Astrocyte (in vitro differentiated cells and primary cell): Measurements from ENCODE around the gene PGPEP1. TPM values are rescaled to one million over a fixed set of nuclear protein-coding genes. Genes with fewer than 3 reads are reported as not detected.

Experiments used
- DNase-seq: peaks from one replicate; pipeline ENCODE4 v3.0.0-alpha.2; 2010; ENCODE audit warnings: low read depth
- FAIRE-seq: peaks from 2 replicates; lab custom pipeline; 2011; peaks lifted over from hg19 to GRCh38; lab: Jason Lieb, UNC
- H2AFZ ChIP-seq: 2 replicates; pipeline ENCODE4 v1.6.0; 2012; ENCODE audit warnings: low read depth, low read length, inconsistent platforms
- H3K27ac ChIP-seq: 2 replicates; pipeline ENCODE4 v1.5.1; 2011; ENCODE audit warnings: low read depth, low read length, inconsistent platforms
- H3K27me3 ChIP-seq: 2 replicates; pipeline ENCODE4 v1.6.0; 2011; ENCODE audit warnings: low read length, inconsistent platforms; ENCODE audit not compliant: insufficient read depth
- H3K36me3 ChIP-seq: 2 replicates; pipeline ENCODE4 v1.5.1; 2011; ENCODE audit warnings: low read length, inconsistent platforms; ENCODE audit not compliant: insufficient read depth
- H3K4me1 ChIP-seq: 2 replicates; pipeline ENCODE4 v1.5.1; 2011; ENCODE audit warnings: low read length, inconsistent platforms; ENCODE audit not compliant: insufficient read depth
- H3K4me2 ChIP-seq: 2 replicates; pipeline ENCODE4 v1.6.0; 2012; ENCODE audit warnings: low read length, inconsistent platforms
- H3K4me3 ChIP-seq: 2 replicates; pipeline ENCODE4 v1.5.1; 2011; ENCODE audit warnings: low read depth, mild to moderate bottlenecking, low read length, inconsistent platforms; ENCODE audit not compliant: insufficient read depth
- H3K79me2 ChIP-seq: 2 replicates; pipeline ENCODE4 v1.6.0; 2012; ENCODE audit warnings: mild to moderate bottlenecking, low read length, inconsistent platforms; ENCODE audit not compliant: insufficient read depth
- H3K9ac ChIP-seq: 2 replicates; pipeline ENCODE4 v1.6.0; 2012; ENCODE audit warnings: mild to moderate bottlenecking, low read length, inconsistent platforms
- H3K9me3 ChIP-seq: 2 replicates; pipeline ENCODE4 v1.5.1; 2012; ENCODE audit warnings: low read depth, mild to moderate bottlenecking, low read length, inconsistent platforms; ENCODE audit not compliant: insufficient read depth
- H4K20me1 ChIP-seq: 2 replicates; pipeline ENCODE4 v1.6.0; 2012; ENCODE audit warnings: low read length, inconsistent platforms; ENCODE audit not compliant: insufficient read depth
- H3K27ac Mint-ChIP-seq: one replicate; pipeline ENCODE4 v1.8.0; 2021; ENCODE audit warnings: mild to moderate bottlenecking, mixed read lengths; ENCODE audit not compliant: unreplicated experiment
- H3K27me3 Mint-ChIP-seq: one replicate; pipeline ENCODE4 v1.8.0; 2021; ENCODE audit warnings: low read depth, mixed read lengths; ENCODE audit not compliant: unreplicated experiment
- H3K36me3 Mint-ChIP-seq: one replicate; pipeline ENCODE4 v1.8.0; 2021; ENCODE audit warnings: low read depth, mixed read lengths; ENCODE audit not compliant: unreplicated experiment
- H3K4me1 Mint-ChIP-seq: one replicate; pipeline ENCODE4 v1.8.0; 2021; ENCODE audit warnings: low read depth, mixed read lengths; ENCODE audit not compliant: unreplicated experiment
- H3K4me3 Mint-ChIP-seq: one replicate; pipeline ENCODE4 v1.8.0; 2021; ENCODE audit warnings: mild to moderate bottlenecking, moderate library complexity, mixed read lengths; ENCODE audit not compliant: unreplicated experiment
- H3K9me3 Mint-ChIP-seq: one replicate; pipeline ENCODE4 v1.8.0; 2021; ENCODE audit warnings: mild to moderate bottlenecking, mixed read lengths; ENCODE audit not compliant: unreplicated experiment
- EZH2 ChIP-seq: IDR thresholded peaks from 2 replicates; pipeline ENCODE4 v1.6.1; 2012; ENCODE audit warnings: mild to moderate bottlenecking, low read length, inconsistent platforms; ENCODE audit not compliant: insufficient read depth
- total RNA-seq: library from RNA; stranded (reverse); gene quantifications from 2 replicates; pipeline ENCODE4 v1.2.1, GENCODE V29; 2021
- TF ChIP-seq, protein P1 (sequence below): IDR thresholded peaks from 2 replicates; pipeline ENCODE4 v1.5.1; 2011; ENCODE audit warnings: low read depth, mild to moderate bottlenecking, inconsistent platforms, low read length, moderate library complexity; ENCODE audit not compliant: insufficient read depth

The PGPEP1 gene
- total RNA-seq, 1 donor from 2014 or later, result 28.4 TPM

DNA sequence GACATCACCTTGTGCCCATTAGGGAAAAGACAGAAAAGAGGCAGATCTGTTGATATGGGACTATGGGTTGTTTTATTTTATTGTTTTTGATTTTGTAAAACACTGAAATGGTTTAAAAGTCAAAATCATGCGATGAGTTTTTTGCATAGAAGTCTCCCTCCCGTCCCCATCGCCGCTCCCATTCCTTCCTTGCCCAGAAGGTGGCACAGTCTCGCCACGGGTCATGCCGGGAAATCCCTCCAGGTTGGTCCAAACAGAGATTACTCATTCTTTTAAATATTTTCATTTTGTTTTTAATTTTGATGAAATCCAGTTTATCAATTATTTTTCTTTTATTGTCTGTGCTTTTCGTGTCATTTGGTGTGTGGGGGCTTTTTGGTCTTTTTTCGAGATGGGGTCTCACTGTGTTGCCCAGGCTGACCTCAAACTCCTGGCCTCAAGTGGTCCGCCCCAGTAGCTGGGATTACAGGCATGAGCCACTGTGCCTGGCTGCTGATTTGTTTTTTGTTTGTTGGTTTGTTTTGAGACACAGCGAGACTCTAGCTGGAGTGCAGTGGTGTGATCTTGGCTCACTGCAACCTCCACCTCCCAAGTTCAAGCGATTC, 9.2 kb downstream of the PGPEP1 start:
- H3K4me3 Mint-ChIP-seq, result no peak overlapping the region
- Histone ChIP-seq H3K36me3 (no peaks in the 10 kb centered on the region), H3K79me2 (no peaks in the 10 kb centered on the region), H3K4me3 (no peak overlapping the region), H3K27me3 (no peaks in the 10 kb centered on the region), H3K9me3 (no peaks in the 10 kb centered on the region), H3K27ac (no peak overlapping the region), H2AFZ (no peak overlapping the region), H4K20me1 (no peaks in the 10 kb centered on the region), H3K4me2 (no peak overlapping the region), H3K9ac (no peak overlapping the region), H3K4me1 (peaks cover 2% of the 10 kb centered on the region)
- DNase-seq, result no peak
- H3K27me3 Mint-ChIP-seq, result peaks cover 2% of the 10 kb centered on the region
- TF ChIP-seq EZH2, result no peak
- TF ChIP-seq, protein P1, sequence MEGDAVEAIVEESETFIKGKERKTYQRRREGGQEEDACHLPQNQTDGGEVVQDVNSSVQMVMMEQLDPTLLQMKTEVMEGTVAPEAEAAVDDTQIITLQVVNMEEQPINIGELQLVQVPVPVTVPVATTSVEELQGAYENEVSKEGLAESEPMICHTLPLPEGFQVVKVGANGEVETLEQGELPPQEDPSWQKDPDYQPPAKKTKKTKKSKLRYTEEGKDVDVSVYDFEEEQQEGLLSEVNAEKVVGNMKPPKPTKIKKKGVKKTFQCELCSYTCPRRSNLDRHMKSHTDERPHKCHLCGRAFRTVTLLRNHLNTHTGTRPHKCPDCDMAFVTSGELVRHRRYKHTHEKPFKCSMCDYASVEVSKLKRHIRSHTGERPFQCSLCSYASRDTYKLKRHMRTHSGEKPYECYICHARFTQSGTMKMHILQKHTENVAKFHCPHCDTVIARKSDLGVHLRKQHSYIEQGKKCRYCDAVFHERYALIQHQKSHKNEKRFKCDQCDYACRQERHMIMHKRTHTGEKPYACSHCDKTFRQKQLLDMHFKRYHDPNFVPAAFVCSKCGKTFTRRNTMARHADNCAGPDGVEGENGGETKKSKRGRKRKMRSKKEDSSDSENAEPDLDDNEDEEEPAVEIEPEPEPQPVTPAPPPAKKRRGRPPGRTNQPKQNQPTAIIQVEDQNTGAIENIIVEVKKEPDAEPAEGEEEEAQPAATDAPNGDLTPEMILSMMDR, result peak; percentile 89
- no peaks in the 10 kb centered on the region for H3K9me3 Mint-ChIP-seq
- peaks cover 24% of the 10 kb centered on the region for H3K36me3 Mint-ChIP-seq
- no peak for FAIRE-seq
- H3K27ac Mint-ChIP-seq, result no peak overlapping the region
- H3K4me1 Mint-ChIP-seq, result no peaks in the 10 kb centered on the region

GRCh38 chr19:18350490-18350889, 10.1 kb downstream of the PGPEP1 start:
- Histone ChIP-seq H3K36me3 (no peaks in the 10 kb centered on the region), H3K9ac (no peak overlapping the region), H3K9me3 (no peaks in the 10 kb centered on the region), H2AFZ (no peak overlapping the region), H3K4me3 (no peak overlapping the region), H3K27ac (no peak overlapping the region), H3K27me3 (no peaks in the 10 kb centered on the region), H4K20me1 (no peaks in the 10 kb centered on the region), H3K79me2 (no peaks in the 10 kb centered on the region), H3K4me1 (no peaks in the 10 kb centered on the region), H3K4me2 (no peak overlapping the region)
- Mint-ChIP-seq H3K9me3 (peaks cover under 1% of the 10 kb centered on the region), H3K36me3 (peaks cover 17% of the 10 kb centered on the region), H3K27me3 (peaks cover 2% of the 10 kb centered on the region), H3K4me1 (no peaks in the 10 kb centered on the region), H3K27ac (no peak overlapping the region), H3K4me3 (no peak overlapping the region)
- FAIRE-seq, result no peak
- no peak for DNase-seq
- TF ChIP-seq EZH2, result no peak
- TF ChIP-seq, protein P1, result no peak

DNA sequence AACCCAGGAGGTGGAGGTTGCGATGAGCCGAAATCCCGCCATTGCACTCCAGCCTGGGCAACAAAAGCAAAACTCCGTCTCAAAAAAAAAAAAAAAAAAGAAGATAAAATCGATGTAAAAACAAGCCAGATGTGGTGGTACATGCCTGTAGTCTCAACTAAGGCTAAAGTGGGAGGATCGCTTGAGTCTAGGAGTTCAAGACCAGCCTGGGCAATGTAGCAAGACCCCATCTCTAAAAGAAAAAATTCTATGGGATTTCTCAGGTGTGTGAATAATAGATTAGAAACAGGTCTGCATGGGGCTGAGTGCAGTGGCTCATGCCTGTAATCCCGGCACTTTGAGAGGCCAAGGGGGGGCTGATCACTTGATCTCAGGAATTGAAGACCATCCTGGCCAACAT, 11.1 kb downstream of the PGPEP1 start:
- Histone ChIP-seq H3K9ac (no peak overlapping the region), H3K27me3 (no peaks in the 10 kb centered on the region), H3K79me2 (no peaks in the 10 kb centered on the region), H3K4me2 (no peak overlapping the region), H3K4me1 (no peaks in the 10 kb centered on the region), H3K27ac (no peak overlapping the region), H3K9me3 (no peaks in the 10 kb centered on the region), H4K20me1 (no peaks in the 10 kb centered on the region), H3K36me3 (no peaks in the 10 kb centered on the region), H2AFZ (no peak overlapping the region), H3K4me3 (no peak overlapping the region)
- DNase-seq, result no peak
- no peak for TF ChIP-seq EZH2
- TF ChIP-seq, protein P1, result no peak
- peaks cover 16% of the 10 kb centered on the region for H3K36me3 Mint-ChIP-seq
- no peak for FAIRE-seq
- H3K27me3 Mint-ChIP-seq, result peaks cover 2% of the 10 kb centered on the region
- H3K4me1 Mint-ChIP-seq, result no peaks in the 10 kb centered on the region
- peaks cover 6% of the 10 kb centered on the region for H3K9me3 Mint-ChIP-seq
- H3K27ac Mint-ChIP-seq, result no peak overlapping the region
- H3K4me3 Mint-ChIP-seq, result no peak overlapping the region
